ENCODE measurements around the gene CLEC16A. TPM values are rescaled to one million over a fixed set of nuclear protein-coding genes. Genes with fewer than 3 reads are reported as not detected.

The CLEC16A gene
- total RNA-seq, 1 donor from 2014 or later, result 14.6 TPM

- no peaks in the 10 kb centered on the region for H3K27me3 ChIP-seq (ENCODE audit: control insufficient read depth in 3 of 3, insufficient read depth in 3 of 3, low read length in 3 of 3)
- no peak overlapping the region for H3K4me3 ChIP-seq (ENCODE audit: low read length in 3 of 3)
- no peak overlapping the region for H3K27ac ChIP-seq (ENCODE audit: low read depth, low read length)
- H3K9me3 ChIP-seq (ENCODE audit: control insufficient read depth in 3 of 3, low read length in 3 of 3), result no peaks in the 10 kb centered on the region
- peaks cover 27 to 38% (median 31%) of the 10 kb centered on the region in 3 donors for H3K4me1 ChIP-seq (ENCODE audit: control insufficient read depth in 3 of 3, insufficient read depth in 3 of 3, low read length in 3 of 3)
- peaks cover 3 to 20% (median 10%) of the 10 kb centered on the region in 3 donors for H3K36me3 ChIP-seq (ENCODE audit: control insufficient read depth in 3 of 3, insufficient read depth in 3 of 3, low read length in 3 of 3)
- no peak overlapping the region for H3K9ac ChIP-seq (ENCODE audit: low read depth in 1 of 3, low read length in 3 of 3)
Measured at GRCh38 chr16:11129378-11129781, 185.0 kb downstream of the CLEC16A start.

- Histone ChIP-seq H3K4me1 (ENCODE audit: control insufficient read depth in 3 of 3, insufficient read depth in 3 of 3, low read length in 3 of 3) (peaks cover 40 to 56% (median 48%) of the 10 kb centered on the region in 3 donors), H3K9ac (ENCODE audit: low read depth in 1 of 3, low read length in 3 of 3) (peak overlapping the region in 2 of 3 donors; percentile 8 to 40), H3K27ac (ENCODE audit: low read depth, low read length) (no peak overlapping the region), H3K36me3 (ENCODE audit: control insufficient read depth in 3 of 3, insufficient read depth in 3 of 3, low read length in 3 of 3) (peaks cover 0 to 5% (median 3%) of the 10 kb centered on the region in 3 donors), H3K9me3 (ENCODE audit: control insufficient read depth in 3 of 3, low read length in 3 of 3) (no peaks in the 10 kb centered on the region), H3K27me3 (ENCODE audit: control insufficient read depth in 3 of 3, insufficient read depth in 3 of 3, low read length in 3 of 3) (no peaks in the 10 kb centered on the region), H3K4me3 (ENCODE audit: low read length in 3 of 3) (no peak overlapping the region)
Measured at GRCh38 chr16:11130978-11131665, 186.8 kb downstream of the CLEC16A start.

DNA sequence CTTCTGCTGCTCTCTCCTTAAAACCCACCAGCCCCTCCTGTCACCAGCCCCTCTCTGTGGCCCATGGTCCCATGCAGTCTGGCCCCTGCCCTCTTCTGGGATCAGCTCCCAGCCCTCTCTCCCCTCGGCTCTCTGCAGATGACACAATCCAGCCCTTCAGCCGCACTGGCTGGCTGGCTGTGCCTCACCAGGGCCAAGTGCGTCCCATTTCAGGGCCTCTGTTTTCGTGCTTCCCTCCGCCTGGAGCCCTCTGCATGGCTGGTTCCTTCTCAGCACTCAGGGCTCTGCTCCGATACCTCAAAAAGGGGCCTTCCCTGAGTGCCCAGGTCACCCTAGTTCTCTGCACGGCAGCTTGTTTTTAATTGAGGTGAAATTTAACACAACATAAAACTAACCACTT lies 187.3 kb downstream of the CLEC16A start:
- Histone ChIP-seq H3K4me3 (ENCODE audit: low read length in 3 of 3) (no peak overlapping the region), H3K27me3 (ENCODE audit: control insufficient read depth in 3 of 3, insufficient read depth in 3 of 3, low read length in 3 of 3) (no peaks in the 10 kb centered on the region), H3K9me3 (ENCODE audit: control insufficient read depth in 3 of 3, low read length in 3 of 3) (no peaks in the 10 kb centered on the region), H3K9ac (ENCODE audit: low read depth in 1 of 3, low read length in 3 of 3) (no peak overlapping the region), H3K4me1 (ENCODE audit: control insufficient read depth in 3 of 3, insufficient read depth in 3 of 3, low read length in 3 of 3) (peaks cover 45 to 61% (median 54%) of the 10 kb centered on the region in 3 donors), H3K27ac (ENCODE audit: low read depth, low read length) (no peak overlapping the region), H3K36me3 (ENCODE audit: control insufficient read depth in 3 of 3, insufficient read depth in 3 of 3, low read length in 3 of 3) (peaks cover 0 to under 1% (median 0%) of the 10 kb centered on the region in 3 donors)

DNA sequence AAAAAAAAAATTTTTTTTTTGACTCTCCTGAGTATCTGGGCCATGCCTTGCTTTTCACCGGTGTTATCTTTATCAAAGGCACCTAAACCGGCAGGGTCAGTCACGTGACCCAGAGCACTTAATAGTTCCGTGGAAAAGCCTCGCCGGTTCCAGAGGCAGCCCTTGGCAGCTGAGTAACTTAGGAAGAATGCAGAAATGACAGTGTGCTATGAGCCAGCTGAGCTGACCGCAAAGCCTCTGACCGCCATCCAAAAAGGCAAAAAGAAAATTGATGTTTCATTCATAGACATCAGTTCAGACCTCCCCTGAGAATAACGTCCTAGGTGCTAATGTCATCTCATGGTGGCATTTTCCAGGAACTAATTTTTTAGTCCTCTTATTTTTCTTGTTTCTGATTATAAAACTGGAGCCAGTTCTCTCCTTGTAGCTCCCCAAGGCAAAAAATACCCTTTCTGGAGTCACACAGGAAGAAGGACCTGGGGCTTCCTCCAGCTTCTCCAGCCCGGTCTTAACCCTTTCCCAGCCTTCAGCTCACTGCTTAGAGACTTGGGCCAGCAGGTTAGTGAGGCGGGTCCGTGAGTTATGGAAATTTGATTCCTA lies 189.1 kb downstream of the CLEC16A start:
- H3K27me3 ChIP-seq (ENCODE audit: control insufficient read depth in 3 of 3, insufficient read depth in 3 of 3, low read length in 3 of 3), result no peaks in the 10 kb centered on the region
- H3K27ac ChIP-seq (ENCODE audit: low read depth, low read length), result peak overlapping the region; percentile 73
- H3K4me3 ChIP-seq (ENCODE audit: low read length in 3 of 3), result peak overlapping the region in 2 of 3 donors; percentile 29 to 49
- H3K4me1 ChIP-seq (ENCODE audit: control insufficient read depth in 3 of 3, insufficient read depth in 3 of 3, low read length in 3 of 3), result peaks cover 42 to 60% (median 51%) of the 10 kb centered on the region in 3 donors
- H3K9ac ChIP-seq (ENCODE audit: low read depth in 1 of 3, low read length in 3 of 3), result peak overlapping the region in 2 of 3 donors; percentile 5 to 27
- no peaks in the 10 kb centered on the region for H3K9me3 ChIP-seq (ENCODE audit: control insufficient read depth in 3 of 3, low read length in 3 of 3)
- no peaks in the 10 kb centered on the region for H3K36me3 ChIP-seq (ENCODE audit: control insufficient read depth in 3 of 3, insufficient read depth in 3 of 3, low read length in 3 of 3)

GRCh38 chr16:11134722-11135463 lies 190.5 kb downstream of the CLEC16A start:
- no peaks in the 10 kb centered on the region for H3K9me3 ChIP-seq (ENCODE audit: control insufficient read depth in 3 of 3, low read length in 3 of 3)
- H3K36me3 ChIP-seq (ENCODE audit: control insufficient read depth in 3 of 3, insufficient read depth in 3 of 3, low read length in 3 of 3), result no peaks in the 10 kb centered on the region
- peaks cover 45 to 59% (median 50%) of the 10 kb centered on the region in 3 donors for H3K4me1 ChIP-seq (ENCODE audit: control insufficient read depth in 3 of 3, insufficient read depth in 3 of 3, low read length in 3 of 3)
- H3K27ac ChIP-seq (ENCODE audit: low read depth, low read length), result peak overlapping the region; percentile 73
- H3K27me3 ChIP-seq (ENCODE audit: control insufficient read depth in 3 of 3, insufficient read depth in 3 of 3, low read length in 3 of 3), result no peaks in the 10 kb centered on the region
- H3K9ac ChIP-seq (ENCODE audit: low read depth in 1 of 3, low read length in 3 of 3), result peak overlapping the region; percentile 4 to 44 (median 42)
- peak overlapping the region in 1 of 3 donors; percentile 23 for H3K4me3 ChIP-seq (ENCODE audit: low read length in 3 of 3)

DNA sequence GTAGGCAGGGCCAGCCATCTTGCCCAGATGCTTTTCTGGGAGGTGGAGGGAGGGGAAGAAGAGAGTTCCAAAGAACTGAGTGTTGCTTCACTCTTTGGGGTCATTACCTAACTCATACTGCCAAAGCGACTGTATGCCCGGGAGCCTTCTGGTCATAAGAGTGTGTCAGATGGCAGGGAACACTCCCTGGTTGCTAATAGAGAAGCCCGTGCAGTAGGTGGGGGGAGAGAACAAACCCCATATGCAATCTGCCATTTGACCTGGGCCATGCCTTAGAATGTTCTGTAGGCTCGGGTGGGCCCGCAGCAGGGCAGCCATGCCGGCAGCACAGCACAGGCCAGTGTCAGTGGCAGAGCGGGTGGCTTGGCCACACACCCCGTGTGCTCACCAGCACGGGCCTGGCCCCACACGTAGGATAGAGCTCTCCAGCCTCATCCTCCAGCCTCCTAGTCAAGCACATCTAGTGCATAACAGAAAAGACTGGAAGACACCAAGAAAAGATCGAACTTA lies 191.2 kb downstream of the CLEC16A start:
- Histone ChIP-seq H3K4me1 (ENCODE audit: control insufficient read depth in 3 of 3, insufficient read depth in 3 of 3, low read length in 3 of 3) (peaks cover 45 to 60% (median 53%) of the 10 kb centered on the region in 3 donors), H3K4me3 (ENCODE audit: low read length in 3 of 3) (peak overlapping the region in 2 of 3 donors; percentile 22 to 23), H3K9me3 (ENCODE audit: control insufficient read depth in 3 of 3, low read length in 3 of 3) (no peaks in the 10 kb centered on the region), H3K9ac (ENCODE audit: low read depth in 1 of 3, low read length in 3 of 3) (peak overlapping the region; percentile 3 to 42 (median 4)), H3K27me3 (ENCODE audit: control insufficient read depth in 3 of 3, insufficient read depth in 3 of 3, low read length in 3 of 3) (no peaks in the 10 kb centered on the region), H3K27ac (ENCODE audit: low read depth, low read length) (peak overlapping the region; percentile 73), H3K36me3 (ENCODE audit: control insufficient read depth in 3 of 3, insufficient read depth in 3 of 3, low read length in 3 of 3) (no peaks in the 10 kb centered on the region)

DNA sequence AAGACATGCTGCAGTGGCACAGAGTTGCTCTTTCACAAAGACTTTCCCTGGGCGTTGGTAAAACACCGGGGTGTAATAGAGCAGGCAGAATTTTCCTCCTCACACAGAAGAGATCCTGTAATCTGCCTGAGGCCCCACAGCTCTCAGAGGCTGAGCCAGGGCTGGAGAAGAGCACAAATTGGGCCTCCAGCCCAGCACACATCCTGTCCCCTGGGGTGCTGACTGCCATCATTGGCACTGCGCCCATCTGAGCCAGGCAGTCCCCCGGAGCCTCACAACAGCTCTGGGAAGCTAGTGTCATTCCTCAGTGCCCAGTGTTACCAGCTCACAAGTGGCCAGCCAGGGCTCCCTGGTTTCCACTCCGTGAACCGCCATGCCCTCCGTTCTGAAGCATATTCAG lies 192.2 kb downstream of the CLEC16A start:
- Histone ChIP-seq H3K27me3 (ENCODE audit: control insufficient read depth in 3 of 3, insufficient read depth in 3 of 3, low read length in 3 of 3) (no peaks in the 10 kb centered on the region), H3K36me3 (ENCODE audit: control insufficient read depth in 3 of 3, insufficient read depth in 3 of 3, low read length in 3 of 3) (peaks cover 0 to 2% (median 0%) of the 10 kb centered on the region in 3 donors), H3K4me3 (ENCODE audit: low read length in 3 of 3) (no peak overlapping the region), H3K27ac (ENCODE audit: low read depth, low read length) (peak overlapping the region; percentile 9), H3K9ac (ENCODE audit: low read depth in 1 of 3, low read length in 3 of 3) (no peak overlapping the region), H3K9me3 (ENCODE audit: control insufficient read depth in 3 of 3, low read length in 3 of 3) (no peaks in the 10 kb centered on the region), H3K4me1 (ENCODE audit: control insufficient read depth in 3 of 3, insufficient read depth in 3 of 3, low read length in 3 of 3) (peaks cover 47 to 61% (median 59%) of the 10 kb centered on the region in 3 donors)

DNA sequence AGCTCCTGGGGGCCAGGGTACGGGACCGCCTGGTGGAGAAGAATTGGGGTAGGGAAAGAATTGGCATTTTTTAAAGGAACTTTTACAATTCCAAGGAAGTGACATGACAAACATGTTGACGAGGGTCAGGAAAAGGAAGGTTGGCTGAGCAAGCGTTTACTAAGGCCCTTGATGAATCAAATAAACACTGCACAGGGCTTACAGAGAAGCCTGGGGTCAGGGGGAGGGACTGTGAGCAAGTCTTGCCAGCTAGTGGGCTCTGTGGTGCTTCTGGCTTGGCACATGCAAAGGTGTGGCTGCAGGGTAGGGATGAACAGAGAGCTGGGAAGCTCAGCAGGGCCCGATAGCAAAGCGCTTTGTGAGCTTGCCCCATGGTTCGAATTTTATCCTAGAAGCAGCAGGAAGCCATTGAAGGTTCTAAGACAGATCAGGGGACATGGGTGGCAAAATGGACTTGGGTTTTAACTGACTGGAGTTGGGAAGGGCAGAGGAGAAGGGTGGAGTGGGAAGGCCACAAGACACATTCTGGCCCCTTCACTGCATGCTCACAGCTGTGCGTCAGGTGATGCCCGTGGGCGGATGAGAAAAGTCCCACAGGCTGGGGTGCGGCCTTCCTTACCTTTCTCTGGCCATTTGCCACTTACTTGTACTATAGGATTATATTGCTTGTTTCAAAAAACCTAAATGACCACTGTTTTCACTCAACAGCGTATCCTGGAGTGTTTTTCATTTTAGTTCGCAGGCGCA lies 193.8 kb downstream of the CLEC16A start:
- peaks cover 0 to 2% (median 0%) of the 10 kb centered on the region in 3 donors for H3K36me3 ChIP-seq (ENCODE audit: control insufficient read depth in 3 of 3, insufficient read depth in 3 of 3, low read length in 3 of 3)
- no peak overlapping the region for H3K27ac ChIP-seq (ENCODE audit: low read depth, low read length)
- H3K9ac ChIP-seq (ENCODE audit: low read depth in 1 of 3, low read length in 3 of 3), result no peak overlapping the region
- H3K4me3 ChIP-seq (ENCODE audit: low read length in 3 of 3), result no peak overlapping the region
- H3K27me3 ChIP-seq (ENCODE audit: control insufficient read depth in 3 of 3, insufficient read depth in 3 of 3, low read length in 3 of 3), result no peaks in the 10 kb centered on the region
- peaks cover 48 to 62% (median 61%) of the 10 kb centered on the region in 3 donors for H3K4me1 ChIP-seq (ENCODE audit: control insufficient read depth in 3 of 3, insufficient read depth in 3 of 3, low read length in 3 of 3)
- H3K9me3 ChIP-seq (ENCODE audit: control insufficient read depth in 3 of 3, low read length in 3 of 3), result no peaks in the 10 kb centered on the region

DNA sequence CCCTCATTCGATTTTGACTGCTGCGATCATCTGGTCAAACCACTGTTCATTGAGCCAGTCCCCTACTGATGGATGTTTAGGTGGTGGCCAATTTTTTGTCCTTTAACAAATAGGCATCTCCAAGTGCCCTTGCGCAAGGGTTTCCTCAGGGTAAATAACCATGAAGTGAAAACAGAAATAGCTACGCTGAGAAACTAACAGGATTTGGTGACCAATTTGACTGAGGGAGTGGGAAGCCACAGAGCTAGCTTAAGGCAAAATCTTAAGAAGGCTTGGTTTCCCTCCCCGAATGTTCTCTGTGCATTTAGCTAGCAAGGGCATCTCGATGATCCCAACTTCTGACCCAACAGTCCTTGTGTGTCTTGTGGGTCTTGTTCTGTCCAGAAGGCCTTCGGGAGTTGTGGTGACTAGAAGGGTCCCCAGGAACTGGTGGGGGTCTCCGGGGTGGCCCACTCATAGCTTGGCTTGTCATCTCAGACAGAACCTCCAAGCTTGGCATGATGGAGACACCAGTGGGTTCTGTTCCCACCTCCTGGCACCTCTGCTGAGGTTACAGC lies 194.5 kb downstream of the CLEC16A start:
- H3K9ac ChIP-seq (ENCODE audit: low read depth in 1 of 3, low read length in 3 of 3), result no peak overlapping the region
- H3K27me3 ChIP-seq (ENCODE audit: control insufficient read depth in 3 of 3, insufficient read depth in 3 of 3, low read length in 3 of 3), result no peaks in the 10 kb centered on the region
- H3K27ac ChIP-seq (ENCODE audit: low read depth, low read length), result no peak overlapping the region
- H3K4me3 ChIP-seq (ENCODE audit: low read length in 3 of 3), result no peak overlapping the region
- peaks cover 0 to 2% (median 0%) of the 10 kb centered on the region in 3 donors for H3K36me3 ChIP-seq (ENCODE audit: control insufficient read depth in 3 of 3, insufficient read depth in 3 of 3, low read length in 3 of 3)
- H3K9me3 ChIP-seq (ENCODE audit: control insufficient read depth in 3 of 3, low read length in 3 of 3), result no peaks in the 10 kb centered on the region
- H3K4me1 ChIP-seq (ENCODE audit: control insufficient read depth in 3 of 3, insufficient read depth in 3 of 3, low read length in 3 of 3), result peaks cover 42 to 62% (median 60%) of the 10 kb centered on the region in 3 donors

Measured in skeletal muscle tissue (tissue), 4 donors.